Keratinocyte (primary cell): ENCODE results near the gene HYAL1. TPM values are rescaled to one million over a fixed set of nuclear protein-coding genes. Genes with fewer than 3 reads are reported as not detected.

ENCODE experiments used
- DNase-seq: peaks from one replicate; pipeline ENCODE4 v3.0.0-alpha.2; 2011; ENCODE audit warnings: low read depth, missing footprints, low spot score
- FAIRE-seq: peaks from 2 replicates; lab custom pipeline; 2011; peaks lifted over from hg19 to GRCh38; lab: Jason Lieb, UNC
- H2AFZ ChIP-seq: 2 replicates; pipeline ENCODE4 v1.6.0; 2012; ENCODE audit warnings: low read length, control low read depth, inconsistent platforms; ENCODE audit not compliant: control insufficient read depth
- H3K27ac ChIP-seq: 2 replicates; pipeline ENCODE4 v1.5.1; 2011; ENCODE audit warnings: low read length; ENCODE audit not compliant: control insufficient read depth, insufficient read depth
- H3K27me3 ChIP-seq: 3 replicates; pipeline ENCODE4 v1.6.0; 2011; ENCODE audit warnings: low read length; ENCODE audit not compliant: control insufficient read depth, insufficient read depth; ENCODE audit errors: extremely low read depth
- H3K36me3 ChIP-seq, 2 experiments: 2 replicates in 1 of 2; 3 replicates in 1 of 2; pipeline ENCODE4 v1.5.1; 2011; ENCODE audit warnings: low read length in 2 of 2, mild to moderate bottlenecking in 1 of 2; ENCODE audit not compliant: control insufficient read depth in 2 of 2, insufficient read depth in 2 of 2; ENCODE audit errors: extremely low read depth in 1 of 2
- H3K4me1 ChIP-seq: 3 replicates; pipeline ENCODE4 v1.5.1; 2011; ENCODE audit warnings: low read length; ENCODE audit not compliant: control insufficient read depth, insufficient read depth; ENCODE audit errors: extremely low read depth
- H3K4me2 ChIP-seq: 3 replicates; pipeline ENCODE4 v1.6.0; 2011; ENCODE audit warnings: low read depth, low read length; ENCODE audit not compliant: control insufficient read depth, insufficient read depth; ENCODE audit errors: extremely low read depth
- H3K4me3 ChIP-seq, 3 experiments: fragments of 200-600 bp in 1 of 3; sonication (generic) in 1 of 3; 2 replicates in 2 of 3; 3 replicates in 1 of 3; pipeline ENCODE4 v1.5.1; 2011 to 2016; ENCODE audit warnings: low read length in 3 of 3, mild to moderate bottlenecking in 3 of 3, control low read depth in 2 of 3, inconsistent platforms in 1 of 3, low read depth in 1 of 3, mixed read lengths in 1 of 3, mixed run types in 1 of 3, moderate library complexity in 1 of 3; ENCODE audit not compliant: control insufficient read depth in 2 of 3, insufficient read depth in 2 of 3; ENCODE audit errors: extremely low read depth in 1 of 3
- H3K79me2 ChIP-seq: 2 replicates; pipeline ENCODE4 v1.6.0; 2012; ENCODE audit warnings: low read length; ENCODE audit not compliant: control insufficient read depth, insufficient read depth
- H3K9ac ChIP-seq: 3 replicates; pipeline ENCODE4 v1.6.0; 2011; ENCODE audit warnings: low read length; ENCODE audit not compliant: control insufficient read depth, insufficient read depth; ENCODE audit errors: extremely low read depth
- H3K9me1 ChIP-seq: 3 replicates; pipeline ENCODE4 v1.6.0; 2011; ENCODE audit warnings: low read length; ENCODE audit not compliant: control insufficient read depth, insufficient read depth; ENCODE audit errors: extremely low read depth
- H3K9me3 ChIP-seq: 2 replicates; pipeline ENCODE4 v1.5.1; 2012; ENCODE audit warnings: low read depth, low read length; ENCODE audit not compliant: control insufficient read depth
- H4K20me1 ChIP-seq: 3 replicates; pipeline ENCODE4 v1.6.0; 2011; ENCODE audit warnings: low read length; ENCODE audit not compliant: control insufficient read depth, insufficient read depth; ENCODE audit errors: extremely low read depth
- EZH2 ChIP-seq: IDR thresholded peaks from one replicate; pipeline ENCODE4 v1.6.1; 2012; ENCODE audit warnings: inconsistent platforms, mild to moderate bottlenecking, low read length, moderate library complexity
- dilution Hi-C: fragments of 300-500 bp; cut with MboI; formaldehyde crosslinking; loops from one replicate; pipeline ENCODE4 v1.7.0; 2020; ENCODE audit warnings: low sequenced_read_pairs; ENCODE audit not compliant: extremely low pct_ligation_motif_present
- polyA plus RNA-seq, 5 experiments: library from polyadenylated mRNA; depleted of rRNA in 3 of 5; stranded (reverse) in 3 of 5; stranded (forward) in 1 of 5; unstranded in 1 of 5; fragments of >200 nt; gene quantifications; 1 replicate in 1 of 5; 2 replicates in 3 of 5; 3 replicates in 1 of 5; pipeline versions ENCODE4 v1.2.1 to v1.2.3, GENCODE V29; 2011 to 2012; ENCODE audit warnings: missing spikeins in 2 of 5, low read depth in 1 of 5, low replicate concordance in 1 of 5
- TF ChIP-seq, protein P1 (sequence below), 3 experiments: IDR thresholded peaks in 1 of 3; conservative IDR thresholded peaks in 1 of 3; optimal IDR thresholded peaks in 1 of 3; 2 replicates in 2 of 3; 3 replicates in 1 of 3; pipeline versions ENCODE3 to v1.5.1; 2011; ENCODE audit warnings: low read length in 3 of 3, mild to moderate bottlenecking in 3 of 3, moderate library complexity in 2 of 3, control low read depth in 1 of 3, inconsistent platforms in 1 of 3; ENCODE audit not compliant: insufficient read depth in 2 of 3; ENCODE audit errors: extremely low read depth in 1 of 3

Gene HYAL1
- polyA plus RNA-seq, 1 donor (not counting 4 experiments of a cell fraction or from before 2014, with no cell fraction given): 13.9 TPM

GRCh38 chr3:50292159-50293078, 11.0 kb downstream of the HYAL1 start, which contains the start of gene IFRD2:
IFRD2 (minus strand) TSS chr3:50292429; CDS start chr3:50292274, 155 bp downstream.
- Histone ChIP-seq H3K9me3 (no peaks in the 10 kb centered on the region), H3K36me3 (peaks cover 29 to 37% of the 10 kb centered on the region in 2 experiments), H2AFZ (peak within 1 kb of the TSS; percentile 89), H3K4me3 (peak within 1 kb of the TSS; percentile 79 to 98 (median 82)), H3K27me3 (no peaks in the 10 kb centered on the region), H4K20me1 (no peaks in the 10 kb centered on the region), H3K79me2 (peaks cover 29% of the 10 kb centered on the region), H3K9ac (peak within 1 kb of the TSS; percentile 99), H3K27ac (peak within 1 kb of the TSS; percentile 95), H3K9me1 (no peaks in the 10 kb centered on the region), H3K4me1 (peaks cover 12% of the 10 kb centered on the region), H3K4me2 (peak within 1 kb of the TSS; percentile 94)
- DNase-seq (no peak), FAIRE-seq (peak; percentile 86)
- dilution Hi-C loops: no loop called here
- TF ChIP-seq EZH2: no peak
- TF ChIP-seq, protein P1, sequence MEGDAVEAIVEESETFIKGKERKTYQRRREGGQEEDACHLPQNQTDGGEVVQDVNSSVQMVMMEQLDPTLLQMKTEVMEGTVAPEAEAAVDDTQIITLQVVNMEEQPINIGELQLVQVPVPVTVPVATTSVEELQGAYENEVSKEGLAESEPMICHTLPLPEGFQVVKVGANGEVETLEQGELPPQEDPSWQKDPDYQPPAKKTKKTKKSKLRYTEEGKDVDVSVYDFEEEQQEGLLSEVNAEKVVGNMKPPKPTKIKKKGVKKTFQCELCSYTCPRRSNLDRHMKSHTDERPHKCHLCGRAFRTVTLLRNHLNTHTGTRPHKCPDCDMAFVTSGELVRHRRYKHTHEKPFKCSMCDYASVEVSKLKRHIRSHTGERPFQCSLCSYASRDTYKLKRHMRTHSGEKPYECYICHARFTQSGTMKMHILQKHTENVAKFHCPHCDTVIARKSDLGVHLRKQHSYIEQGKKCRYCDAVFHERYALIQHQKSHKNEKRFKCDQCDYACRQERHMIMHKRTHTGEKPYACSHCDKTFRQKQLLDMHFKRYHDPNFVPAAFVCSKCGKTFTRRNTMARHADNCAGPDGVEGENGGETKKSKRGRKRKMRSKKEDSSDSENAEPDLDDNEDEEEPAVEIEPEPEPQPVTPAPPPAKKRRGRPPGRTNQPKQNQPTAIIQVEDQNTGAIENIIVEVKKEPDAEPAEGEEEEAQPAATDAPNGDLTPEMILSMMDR (optimal IDR thresholded peaks at IDR 0.05 in 1 of 3, IDR thresholded peaks at IDR 0.05 in 1 of 3, conservative IDR thresholded peaks at IDR 0.05 in 1 of 3; ENCODE audit: extremely low read depth in 1 of 3, insufficient read depth in 2 of 3, low read length in 3 of 3): no peak

GRCh38 chr3:50290161-50290641, 13.2 kb downstream of the HYAL1 start:
- DNase-seq (no peak), FAIRE-seq (no peak)

More at GRCh38 chr3:50290161-50290641, 13.2 kb downstream of the HYAL1 start:
- Histone ChIP-seq H3K79me2 (peaks cover 29% of the 10 kb centered on the region), H3K27ac (no peak overlapping the region), H4K20me1 (no peaks in the 10 kb centered on the region), H2AFZ (no peak overlapping the region), H3K9me1 (no peaks in the 10 kb centered on the region), H3K4me3 (peak overlapping the region in 1 of 3 experiments; percentile 44), H3K4me2 (no peak overlapping the region), H3K27me3 (no peaks in the 10 kb centered on the region), H3K4me1 (peaks cover 12% of the 10 kb centered on the region), H3K36me3 (peaks cover 42% of the 10 kb centered on the region in 2 experiments), H3K9ac (no peak overlapping the region), H3K9me3 (no peaks in the 10 kb centered on the region)
- TF ChIP-seq, protein P1 (optimal IDR thresholded peaks at IDR 0.05 in 1 of 3, IDR thresholded peaks at IDR 0.05 in 1 of 3, conservative IDR thresholded peaks at IDR 0.05 in 1 of 3; ENCODE audit: extremely low read depth in 1 of 3, insufficient read depth in 2 of 3, low read length in 3 of 3): no peak
- TF ChIP-seq EZH2: no peak
- dilution Hi-C loops: no loop called here
